GM12872 (cell line): Measurements from ENCODE around the gene ZNF775.

Source experiments
- TF ChIP-seq, protein P1 (sequence below): IDR thresholded peaks from 3 replicates; pipeline ENCODE4 v1.5.1; 2011; ENCODE audit warnings: low read depth, mild to moderate bottlenecking, low read length, moderate library complexity; ENCODE audit not compliant: insufficient read depth

The ZNF775 gene

DNA sequence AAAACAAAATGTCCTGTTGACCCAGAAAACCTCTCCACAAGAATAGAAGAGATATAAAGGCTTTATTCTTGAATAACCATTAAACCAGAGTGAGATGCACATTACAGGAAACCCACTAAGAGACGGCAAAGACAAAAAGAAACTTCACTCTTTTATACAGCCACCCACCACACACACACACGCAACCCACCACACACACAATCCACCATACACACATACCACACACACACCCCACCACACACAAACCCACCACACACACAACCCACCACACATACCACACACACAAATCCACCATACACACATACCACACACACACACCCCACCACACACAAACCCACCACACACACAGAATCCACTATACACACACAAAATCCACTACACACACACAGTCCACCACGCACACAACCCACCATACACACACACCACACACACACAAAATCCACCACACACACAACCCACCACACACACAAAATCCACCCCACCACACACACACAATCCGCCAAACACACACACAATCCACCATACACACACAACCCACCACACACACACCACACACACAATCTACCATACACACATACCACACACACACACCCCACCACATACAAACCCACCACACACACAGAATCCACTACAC is 20.0 kb upstream of the ZNF775 start:
- TF ChIP-seq, protein P1, sequence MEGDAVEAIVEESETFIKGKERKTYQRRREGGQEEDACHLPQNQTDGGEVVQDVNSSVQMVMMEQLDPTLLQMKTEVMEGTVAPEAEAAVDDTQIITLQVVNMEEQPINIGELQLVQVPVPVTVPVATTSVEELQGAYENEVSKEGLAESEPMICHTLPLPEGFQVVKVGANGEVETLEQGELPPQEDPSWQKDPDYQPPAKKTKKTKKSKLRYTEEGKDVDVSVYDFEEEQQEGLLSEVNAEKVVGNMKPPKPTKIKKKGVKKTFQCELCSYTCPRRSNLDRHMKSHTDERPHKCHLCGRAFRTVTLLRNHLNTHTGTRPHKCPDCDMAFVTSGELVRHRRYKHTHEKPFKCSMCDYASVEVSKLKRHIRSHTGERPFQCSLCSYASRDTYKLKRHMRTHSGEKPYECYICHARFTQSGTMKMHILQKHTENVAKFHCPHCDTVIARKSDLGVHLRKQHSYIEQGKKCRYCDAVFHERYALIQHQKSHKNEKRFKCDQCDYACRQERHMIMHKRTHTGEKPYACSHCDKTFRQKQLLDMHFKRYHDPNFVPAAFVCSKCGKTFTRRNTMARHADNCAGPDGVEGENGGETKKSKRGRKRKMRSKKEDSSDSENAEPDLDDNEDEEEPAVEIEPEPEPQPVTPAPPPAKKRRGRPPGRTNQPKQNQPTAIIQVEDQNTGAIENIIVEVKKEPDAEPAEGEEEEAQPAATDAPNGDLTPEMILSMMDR = no peak

DNA sequence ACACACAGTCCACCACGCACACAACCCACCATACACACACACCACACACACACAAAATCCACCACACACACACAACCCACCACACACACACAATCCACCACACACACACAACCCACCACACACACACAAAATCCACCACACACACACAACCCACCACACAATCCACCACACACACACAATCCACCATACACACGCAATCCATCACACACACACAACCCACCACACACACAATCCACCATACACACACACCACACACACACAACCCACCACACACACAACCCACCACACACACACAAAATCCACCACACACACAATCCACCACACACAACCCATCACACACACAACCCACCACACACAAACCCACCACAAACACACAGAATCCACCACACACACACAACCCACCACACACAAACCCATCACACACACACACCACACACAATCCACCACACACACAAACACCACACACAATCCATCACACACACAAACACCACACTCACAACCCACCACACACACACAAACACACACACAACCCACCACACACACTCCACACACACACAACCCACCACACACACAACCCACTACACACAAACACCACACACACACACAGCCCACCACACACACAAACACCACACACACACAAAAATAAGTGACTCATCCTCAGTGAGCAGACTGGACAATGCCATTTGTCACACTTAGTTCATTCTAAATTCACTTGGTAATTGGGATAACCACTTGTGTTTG is 19.3 kb upstream of the ZNF775 start:
- TF ChIP-seq, protein P1 = no peak

DNA sequence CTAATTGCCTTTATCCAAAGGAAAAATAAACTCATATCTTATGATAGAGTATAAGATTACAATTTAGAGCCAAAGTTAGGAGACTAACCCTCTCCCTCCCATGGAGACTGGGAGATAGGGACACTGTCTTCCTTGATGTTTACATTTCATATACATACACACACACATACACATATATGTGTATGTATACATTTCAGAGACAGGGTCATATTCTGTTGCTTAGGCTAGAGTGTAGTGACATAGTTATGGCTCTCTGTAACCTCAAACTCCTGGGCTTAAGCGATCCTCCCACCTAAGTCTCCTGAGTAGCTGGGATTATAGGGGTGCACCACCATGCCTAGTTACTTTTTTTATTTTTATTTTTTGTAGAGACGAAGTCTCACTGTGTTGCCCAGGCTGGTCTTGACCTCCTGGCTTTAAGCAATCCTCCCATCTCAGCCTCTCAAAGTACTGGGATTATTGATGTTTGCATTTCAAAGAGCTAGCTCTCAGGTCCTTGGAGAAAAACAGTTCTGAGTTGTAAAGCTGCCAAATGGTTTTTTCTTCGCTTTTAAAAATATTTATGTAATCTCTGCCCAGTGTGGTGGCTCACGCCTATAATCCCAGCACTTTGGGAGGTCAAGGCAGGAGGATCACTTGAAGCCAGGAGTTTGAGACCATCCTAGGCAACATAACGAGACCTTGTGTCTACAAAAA is 18.6 kb upstream of the ZNF775 start:
- TF ChIP-seq, protein P1 = no peak

DNA sequence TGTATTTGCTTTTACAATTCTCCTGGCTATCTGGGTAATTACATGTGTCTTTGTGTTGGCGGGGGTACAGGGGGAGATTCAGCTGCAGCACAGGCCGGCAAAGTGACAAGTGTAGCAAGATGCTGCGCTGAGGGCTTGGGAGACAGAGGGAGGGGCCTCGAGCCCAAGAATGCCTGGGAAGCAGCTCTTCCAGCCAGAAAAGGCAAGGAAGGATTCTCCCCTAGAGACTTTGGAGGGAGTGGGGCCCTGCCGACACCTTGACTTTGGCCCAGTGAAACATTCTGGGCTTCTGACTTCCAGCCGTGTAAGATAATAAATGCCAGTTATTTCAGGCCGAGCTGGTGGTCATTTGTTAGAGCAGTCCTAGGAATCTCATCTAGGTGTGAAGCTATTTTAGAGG is 17.7 kb upstream of the ZNF775 start:
- TF ChIP-seq, protein P1 = no peak

DNA sequence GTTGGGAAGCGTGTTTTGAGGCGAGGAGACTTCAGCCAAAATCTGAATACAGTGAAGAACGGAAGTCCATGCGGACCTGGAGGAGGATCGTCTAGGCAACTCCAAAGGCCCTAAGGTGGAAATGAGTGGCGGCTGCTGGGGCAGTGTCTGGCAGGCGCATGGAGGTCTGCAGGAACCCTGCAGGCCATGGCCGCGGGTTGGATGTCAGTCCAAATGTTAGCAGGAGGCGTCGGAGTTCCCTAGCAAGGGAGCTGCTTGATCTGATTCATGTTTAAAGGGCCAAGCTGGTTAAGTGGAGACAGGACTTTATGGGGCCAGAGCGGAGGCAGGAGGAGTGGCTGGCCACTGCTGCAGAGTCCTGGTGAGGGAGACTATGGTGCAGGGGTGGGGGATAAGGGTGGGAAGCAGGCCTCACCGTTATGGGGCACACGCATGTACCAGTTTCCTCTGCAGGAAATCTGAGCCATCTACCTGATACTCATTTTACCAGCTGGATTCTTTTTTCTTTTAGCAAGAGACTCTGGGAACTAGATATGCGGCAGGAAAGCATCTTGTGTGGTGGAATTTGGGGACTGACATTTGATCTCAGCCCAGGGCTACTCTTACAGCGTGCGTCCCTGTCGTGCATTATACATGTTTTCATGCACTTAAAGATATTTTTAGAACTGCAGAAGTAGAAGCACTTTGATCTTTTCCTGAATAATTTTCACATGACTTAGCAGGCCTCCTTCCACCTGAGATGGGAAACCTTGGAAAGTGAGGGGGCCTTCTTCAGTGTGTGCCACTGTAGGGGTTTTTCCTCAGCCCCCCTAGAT is 17.1 kb upstream of the ZNF775 start:
- TF ChIP-seq, protein P1 = no peak

DNA sequence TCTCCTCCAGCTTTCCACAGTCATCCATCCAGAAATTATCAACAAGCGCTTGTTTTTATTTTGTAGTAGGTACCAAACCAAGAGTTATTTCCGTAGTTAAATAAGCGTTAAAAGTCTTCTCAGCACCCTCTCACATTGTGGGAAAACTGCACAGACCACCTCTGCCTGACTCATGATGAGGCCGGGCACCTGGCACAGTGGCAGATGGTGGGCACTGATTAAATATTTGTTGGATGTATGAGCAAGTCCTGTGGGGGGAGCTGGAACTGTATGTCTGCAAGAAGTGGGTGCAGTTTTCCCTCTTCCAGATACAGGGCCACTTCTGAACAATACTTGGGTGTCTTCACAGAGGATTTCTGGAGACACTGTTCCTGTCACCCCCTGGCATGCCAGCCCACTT is 15.8 kb upstream of the ZNF775 start:
- TF ChIP-seq, protein P1 = no peak

DNA sequence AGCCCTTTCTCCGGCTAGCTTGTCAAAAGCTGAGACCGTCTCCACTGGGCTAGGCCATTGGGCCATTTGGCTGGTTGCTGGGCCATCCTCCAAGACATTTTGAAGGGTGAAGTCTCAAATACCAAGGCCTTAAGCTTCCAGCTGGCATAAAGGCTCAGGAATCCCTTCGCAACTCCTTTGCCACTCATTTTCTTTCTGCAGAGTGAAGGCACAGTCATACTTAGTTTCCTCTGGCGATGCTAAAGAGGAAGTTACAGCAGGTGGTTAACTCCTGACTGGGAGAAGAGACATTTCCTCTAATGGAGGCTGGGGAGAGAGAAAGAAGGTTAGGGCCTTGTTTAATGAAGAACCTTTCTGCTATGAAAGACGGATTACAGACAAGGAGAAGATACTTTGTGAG is 15.3 kb upstream of the ZNF775 start:
- TF ChIP-seq, protein P1 = no peak
